H1 (cell line): ENCODE results near the gene PPP1R27. TPM values are rescaled to one million over a fixed set of nuclear protein-coding genes. Genes with fewer than 3 reads are reported as not detected.

Experiments
- CTCF ChIA-PET: fragments of 300-600 bp; sonication (Branson Sonifier 250); formaldehyde crosslinking; loops from one replicate; lab custom pipeline; 2021; ENCODE audit not compliant: partially characterized antibody; lab: Charles Lee
- POLR2A ChIA-PET: fragments of 300-600 bp; sonication (Branson Sonifier 250); formaldehyde crosslinking; loops from one replicate; lab custom pipeline; 2021; ENCODE audit warnings: inconsistent platforms; ENCODE audit not compliant: partially characterized antibody; lab: Charles Lee
- DNase-seq, 2 experiments: peaks; one replicate each; pipeline versions ENCODE4 v3.0.0 to v3.0.0-alpha.2; 2010 to 2022; ENCODE audit warnings: low spot score in 2 of 2, low read depth in 1 of 2, mixed read lengths in 1 of 2
- FAIRE-seq: peaks from 2 replicates; lab custom pipeline; 2011; peaks lifted over from hg19 to GRCh38; lab: Jason Lieb, UNC
- H2AFZ ChIP-seq: 2 replicates; pipeline ENCODE4 v1.8.1; 2012; ENCODE audit warnings: low read length, inconsistent platforms
- H2AK5ac ChIP-seq: 2 replicates; pipeline ENCODE4 v1.6.1; 2013; ENCODE audit warnings: low read depth, low read length
- H2BK120ac ChIP-seq: replicated peaks from 2 replicates; pipeline ENCODE3; 2013; ENCODE audit warnings: low read depth, low read length, inconsistent platforms
- H2BK12ac ChIP-seq: 2 replicates; pipeline ENCODE4 v1.6.1; 2013; ENCODE audit warnings: low read depth, low read length
- H2BK15ac ChIP-seq: 2 replicates; pipeline ENCODE4 v1.6.1; 2013; ENCODE audit warnings: low read length
- H2BK20ac ChIP-seq: 2 replicates; pipeline ENCODE4 v1.6.1; 2013; ENCODE audit warnings: low read length
- H2BK5ac ChIP-seq: 2 replicates; pipeline ENCODE4 v1.6.1; 2013; ENCODE audit warnings: low read depth, low read length
- H3K14ac ChIP-seq: 2 replicates; pipeline ENCODE4 v1.6.1; 2013; ENCODE audit warnings: inconsistent platforms; ENCODE audit not compliant: insufficient read length
- H3K18ac ChIP-seq: 2 replicates; pipeline ENCODE4 v1.6.1; 2013; ENCODE audit warnings: low read length; ENCODE audit errors: extremely low read depth
- H3K23ac ChIP-seq: 2 replicates; pipeline ENCODE4 v1.6.1; 2013; ENCODE audit warnings: inconsistent platforms; ENCODE audit not compliant: insufficient read length
- H3K23me2 ChIP-seq: 2 replicates; pipeline ENCODE4 v1.6.1; 2013; ENCODE audit warnings: low read depth, low read length
- H3K27ac ChIP-seq: 2 replicates; pipeline ENCODE4 v1.6.1; 2011; ENCODE audit warnings: low read depth, low read length, inconsistent platforms
- H3K27me3 ChIP-seq, 4 experiments: replicated peaks in 1 of 4; 1 replicate in 1 of 4; 2 replicates in 3 of 4; pipeline versions ENCODE4 v1.6.1 to v1.8.1; 2011 to 2013; ENCODE audit warnings: low read length in 3 of 4, mild to moderate bottlenecking in 3 of 4, inconsistent platforms in 2 of 4, mixed read lengths in 2 of 4, moderate library complexity in 1 of 4; ENCODE audit not compliant: control insufficient read depth in 3 of 4, insufficient read depth in 3 of 4; ENCODE audit errors: extremely low read depth in 1 of 4
- H3K36me3 ChIP-seq, 4 experiments: 2 replicates each; pipeline versions ENCODE4 v1.6.1 to v1.8.1; 2011 to 2013; ENCODE audit warnings: mild to moderate bottlenecking in 4 of 4, low read length in 3 of 4, moderate library complexity in 2 of 4, control low read depth in 1 of 4, inconsistent platforms in 1 of 4; ENCODE audit not compliant: insufficient read depth in 4 of 4, control insufficient read depth in 2 of 4
- H3K4ac ChIP-seq: replicated peaks from 2 replicates; pipeline ENCODE3; 2013; ENCODE audit warnings: low read length, low read depth, mixed read lengths, inconsistent platforms; ENCODE audit not compliant: insufficient read length
- H3K4me1 ChIP-seq, 4 experiments: replicated peaks in 1 of 4; 1 replicate in 1 of 4; 2 replicates in 3 of 4; pipeline versions ENCODE4 v1.6.1 to v1.8.1; 2011 to 2013; ENCODE audit warnings: low read length in 3 of 4, inconsistent platforms in 2 of 4, mixed read lengths in 1 of 4; ENCODE audit not compliant: insufficient read depth in 4 of 4, control insufficient read depth in 3 of 4
- H3K4me2 ChIP-seq, 2 experiments: 2 replicates each; pipeline versions ENCODE4 v1.6.1 to v1.8.1; 2011 to 2013; ENCODE audit warnings: low read depth in 2 of 2, low read length in 2 of 2, control low read depth in 1 of 2, inconsistent platforms in 1 of 2, mild to moderate bottlenecking in 1 of 2; ENCODE audit not compliant: insufficient read depth in 1 of 2
- H3K4me3 ChIP-seq, 4 experiments: fragments of 200-600, 300-600 bp in 1 of 4; sonication (generic), shearing (Covaris generic), sonication (Bioruptor Twin) in 1 of 4; 2 replicates each; pipeline versions ENCODE4 v1.5.1 to v1.8.1; 2011 to 2016; ENCODE audit warnings: low read length in 4 of 4, low read depth in 3 of 4, control low read depth in 2 of 4, inconsistent platforms in 2 of 4, mild to moderate bottlenecking in 2 of 4, mixed read lengths in 1 of 4, moderate library complexity in 1 of 4; ENCODE audit not compliant: insufficient read depth in 2 of 4; ENCODE audit errors: extremely low read depth in 1 of 4
- H3K56ac ChIP-seq: replicated peaks from 2 replicates; pipeline ENCODE3; 2013; ENCODE audit warnings: low read depth, mild to moderate bottlenecking, mixed read lengths, low read length, inconsistent platforms; ENCODE audit not compliant: insufficient read length
- H3K79me1 ChIP-seq: 2 replicates; pipeline ENCODE4 v1.6.1; 2013; ENCODE audit warnings: low read depth, low read length, control low read depth
- H3K79me2 ChIP-seq, 2 experiments: 2 replicates each; pipeline versions ENCODE4 v1.6.1 to v1.8.1; 2012 to 2013; ENCODE audit warnings: low read length in 2 of 2, mild to moderate bottlenecking in 2 of 2, inconsistent platforms in 1 of 2; ENCODE audit not compliant: insufficient read depth in 2 of 2, control insufficient read depth in 1 of 2
- H3K9ac ChIP-seq, 4 experiments: replicated peaks in 1 of 4; 1 replicate in 1 of 4; 2 replicates in 3 of 4; pipeline versions ENCODE4 v1.6.1 to v1.8.1; 2011 to 2013; ENCODE audit warnings: low read depth in 3 of 4, low read length in 3 of 4, control low read depth in 2 of 4, mild to moderate bottlenecking in 2 of 4, moderate library complexity in 2 of 4, inconsistent platforms in 1 of 4; ENCODE audit errors: extremely low read depth in 1 of 4
- H3K9me3 ChIP-seq, 2 experiments: 2 replicates each; pipeline versions ENCODE4 v1.6.1 to v1.8.1; 2012 to 2013; ENCODE audit warnings: mild to moderate bottlenecking in 2 of 2, moderate library complexity in 2 of 2, control low read depth in 1 of 2, inconsistent platforms in 1 of 2, low read depth in 1 of 2, low read length in 1 of 2, mixed read lengths in 1 of 2; ENCODE audit not compliant: insufficient read depth in 2 of 2
- H4K20me1 ChIP-seq, 2 experiments: replicated peaks in 1 of 2; 2 replicates each; pipeline versions ENCODE3 to v1.8.1; 2011 to 2013; ENCODE audit warnings: inconsistent platforms in 2 of 2, low read length in 2 of 2, mild to moderate bottlenecking in 1 of 2; ENCODE audit not compliant: insufficient read depth in 2 of 2, control insufficient read depth in 1 of 2
- H4K5ac ChIP-seq: 2 replicates; pipeline ENCODE4 v1.6.1; 2013; ENCODE audit warnings: low read length, low read depth, mixed read lengths, inconsistent platforms; ENCODE audit not compliant: insufficient read length
- H4K8ac ChIP-seq: 2 replicates; pipeline ENCODE4 v1.8.0; 2013; ENCODE audit warnings: mild to moderate bottlenecking, moderate library complexity, low read length, inconsistent platforms; ENCODE audit not compliant: insufficient read depth; ENCODE audit errors: extremely low read depth
- H4K91ac ChIP-seq: replicated peaks from 2 replicates; pipeline ENCODE3; 2013; ENCODE audit warnings: low read length, mixed read lengths, inconsistent platforms; ENCODE audit not compliant: insufficient read length
- CHD2 ChIP-seq: IDR thresholded peaks from 2 replicates; pipeline ENCODE4 v1.6.1; 2012; ENCODE audit warnings: low read length, improper control_type of control experiment
- EGR1 ChIP-seq: IDR thresholded peaks from 2 replicates; pipeline ENCODE4 v1.6.1; 2011; ENCODE audit warnings: low read depth, low read length, borderline replicate concordance
- GTF2F1 ChIP-seq: IDR thresholded peaks from 2 replicates; pipeline ENCODE4 v1.6.1; 2012; ENCODE audit warnings: low read depth, low read length, improper control_type of control experiment, borderline replicate concordance
- POU5F1 ChIP-seq: IDR thresholded peaks from 2 replicates; pipeline ENCODE4 v1.6.1; 2011; ENCODE audit warnings: low read depth, mild to moderate bottlenecking, low read length, moderate library complexity
- SP4 ChIP-seq: IDR thresholded peaks from 2 replicates; pipeline ENCODE4 v1.6.1; 2012; ENCODE audit warnings: low read length, inconsistent platforms
- TAF1 ChIP-seq: IDR thresholded peaks from 2 replicates; pipeline ENCODE4 v1.6.1; 2011; ENCODE audit warnings: mild to moderate bottlenecking, low read depth, low read length
- WGBS, 2 experiments: shearing (Covaris generic) in 1 of 2; methylation state at CpG; one replicate each; pipeline versions ENCODE4 v1.1.6 to v1.1.7; 2013 to 2015; ENCODE audit warnings: low lambda C conversion rate in 2 of 2, mixed read lengths in 2 of 2, inconsistent platforms in 1 of 2, low coverage in 1 of 2, missing lambda C conversion rate in 1 of 2; ENCODE audit not compliant: insufficient replicate concordance in 2 of 2, insufficient coverage in 1 of 2, insufficient read length in 1 of 2; ENCODE audit errors: extremely low coverage in 1 of 2, missing lambda C conversion rate in 1 of 2; 5-methylcytosine and 5-hydroxymethylcytosine counted together
- polyA plus RNA-seq, 7 experiments: library from polyadenylated mRNA; depleted of rRNA in 3 of 7; stranded (reverse) in 5 of 7; unstranded in 2 of 7; fragments of >200 nt in 5 of 7; fragments of 200-250 nt in 2 of 7; gene quantifications; 1 replicate in 5 of 7; 2 replicates in 1 of 7; 4 replicates in 1 of 7; pipeline versions ENCODE4 v1.2.1 to v1.2.3, GENCODE V29; 2011 to 2013; ENCODE audit warnings: missing spikeins in 2 of 7, mixed read lengths in 2 of 7
- total RNA-seq: library from RNA; stranded (reverse); fragmentation: NEBNext Ultra II Directional; extraction: Animal tissue kit (Norgen Biotek cat#: 25700); gene quantifications from 2 replicates; pipeline ENCODE4 v1.2.1, GENCODE V29; 2021

Gene PPP1R27
- total and polyA plus RNA-seq, 2 of the 8 experiments (the other 6 are each of a cell fraction or from before 2014, with no cell fraction given): 0.27 TPM; not detected in 1

- H3K79me2 ChIP-seq: no peaks in the 10 kb centered on the region
- H3K27me3 ChIP-seq: no peaks in the 10 kb centered on the region
- ChIA-PET POLR2A (interaction anchor here (0.6 to 10.5 kb wide), 10 partner anchors 9 to 219 kb away, joined by 3 to 151 read pairs (median 6); partner anchors contain the start of genes ALYREF, ANAPC11, ARL16 and HGS), CTCF (interaction anchor here (0.9 to 1.4 kb wide), 4 partner anchors 10 to 109 kb away, joined by 3 to 4 read pairs (median 3); no protein-coding TSS in a partner anchor)
- no peak overlapping the region for H3K4me3 ChIP-seq
- H3K79me1 ChIP-seq: no peaks in the 10 kb centered on the region
- H2BK120ac ChIP-seq: no peak overlapping the region
- no peak overlapping the region for H2BK12ac ChIP-seq
- no peak overlapping the region for H3K27ac ChIP-seq
- no peak overlapping the region for H2BK15ac ChIP-seq
- peaks cover 0 to 2% of the 10 kb centered on the region in 2 experiments for H4K20me1 ChIP-seq
- H3K9me3 ChIP-seq: no peaks in the 10 kb centered on the region
- H3K9ac ChIP-seq: no peak overlapping the region
- no peak overlapping the region for H3K4me2 ChIP-seq
- 84% methylated on average over 5 of the region's 5 CpGs; no CpG with 5 or more reads in 1 of the 2 experiments for WGBS, 2 experiments
- DNase-seq (no peak), FAIRE-seq (no peak)
- no peak overlapping the region for H3K23ac ChIP-seq
- H4K91ac ChIP-seq: no peak overlapping the region
- H3K56ac ChIP-seq: no peak overlapping the region
- no peak for TF ChIP-seq TAF1
- no peak for TF ChIP-seq GTF2F1
- no peak for TF ChIP-seq CHD2
- TF ChIP-seq SP4: no peak
- no peak for TF ChIP-seq POU5F1
- no peak for TF ChIP-seq EGR1
- H2BK5ac ChIP-seq: no peak overlapping the region
- peaks cover 4 to 23% (median 8%) of the 10 kb centered on the region in 4 experiments for H3K36me3 ChIP-seq
- H2AK5ac ChIP-seq: no peak overlapping the region
- H4K8ac ChIP-seq: no peak overlapping the region
- no peak overlapping the region for H4K5ac ChIP-seq
- H3K23me2 ChIP-seq: no peaks in the 10 kb centered on the region
- H3K18ac ChIP-seq: no peak overlapping the region
- no peak overlapping the region for H2AFZ ChIP-seq
- no peak overlapping the region for H3K4ac ChIP-seq
- no peaks in the 10 kb centered on the region for H3K4me1 ChIP-seq
- no peak overlapping the region for H2BK20ac ChIP-seq
- H3K14ac ChIP-seq: no peak overlapping the region
Observed at GRCh38 chr17:81879121-81879520, 44.3 kb upstream of the PPP1R27 start.
